Heart left ventricle (tissue), 16 donors: ENCODE results near the gene LDHA. TPM values are rescaled to one million over a fixed set of nuclear protein-coding genes. Genes with fewer than 3 reads are reported as not detected.

ENCODE experiments used
- ATAC-seq, 4 donors: fragments of 200-7000 bp; cut with Tn5 transposase; one replicate each; pipeline ENCODE4 v1.9.1; 2020 to 2022; ENCODE audit warnings: moderate library complexity in 4 of 4, mild to moderate bottlenecking in 3 of 4, moderate number of reproducible peaks in 1 of 4
- DNase-seq, 5 donors: peaks; one replicate each; pipeline ENCODE4 v3.0.0-alpha.2; 2020
- H3K27ac ChIP-seq, 12 donors: fragments of 200-600 bp; sonication (generic) in 4 of 12; one replicate each; pipeline versions ENCODE4 v1.5.0 to v1.8.0; 2016 to 2022; ENCODE audit warnings: mild to moderate bottlenecking in 2 of 12
- H3K27me3 ChIP-seq, 9 donors: fragments of 200-600 bp; sonication (generic) in 2 of 9; one replicate each; pipeline versions ENCODE4 v1.5.1 to v1.8.0; 2016 to 2022; ENCODE audit warnings: mild to moderate bottlenecking in 3 of 9
- H3K36me3 ChIP-seq, 9 donors: fragments of 200-600 bp; sonication (generic) in 2 of 9; one replicate each; pipeline versions ENCODE4 v1.5.0 to v1.8.0; 2018 to 2022; ENCODE audit warnings: mild to moderate bottlenecking in 2 of 9
- H3K4me1 ChIP-seq, 12 donors: fragments of 200-600 bp; sonication (generic) in 4 of 12; one replicate each; pipeline versions ENCODE4 v1.5.0 to v1.8.0; 2016 to 2022; ENCODE audit warnings: mild to moderate bottlenecking in 3 of 12
- H3K4me3 ChIP-seq, 12 donors: fragments of 200-600 bp; sonication (generic) in 4 of 12; one replicate each; pipeline versions ENCODE4 v1.5.0 to v1.8.0; 2017 to 2022; ENCODE audit warnings: mild to moderate bottlenecking in 9 of 12, moderate library complexity in 4 of 12
- H3K9me3 ChIP-seq, 12 donors: fragments of 200-600 bp; sonication (generic) in 4 of 12; one replicate each; pipeline versions ENCODE4 v1.5.0 to v1.8.0; 2016 to 2022; ENCODE audit warnings: mild to moderate bottlenecking in 1 of 12
- POLR2A ChIP-seq, 2 donors: fragments of 450-650 bp; IDR thresholded peaks; one replicate each; pipeline ENCODE4 v1.6.1; 2017; ENCODE audit warnings: antibody characterized with exemption in 2 of 2, mild to moderate bottlenecking in 2 of 2, moderate library complexity in 2 of 2
- WGBS, 4 donors: extraction: QIAGEN DNeasy Blood & Tissue Kit in 2 of 4; methylation state at CpG; one replicate each; pipeline versions ENCODE4 v1.1.5 to v1.1.7; 2013 to 2018; 5-methylcytosine and 5-hydroxymethylcytosine counted together
- intact Hi-C, 10 donors: fragments of 100-400 bp; cut with DNase I; formaldehyde crosslinking; loops; one replicate each; pipeline versions ENCODE4 v1.11.1 to v1.14.2; 2022
- microRNA-seq, 4 donors: library from miRNA; unstranded; fragments of <30 nt; microRNA quantifications; one replicate each; pipeline versions ENCODE4 to v1.2.0, GENCODE V29; 2017 to 2020
- polyA plus RNA-seq, 2 donors: library from polyadenylated mRNA; stranded (reverse); fragments of 200-250 nt; gene quantifications; one replicate each; pipeline ENCODE4 v1.2.3, GENCODE V29; 2013
- total RNA-seq, 9 donors: library from RNA; depleted of rRNA in 2 of 9; stranded (reverse); fragments of >200 nt in 2 of 9; fragmentation: NEBNext Ultra II Directional in 3 of 9; extraction: Animal tissue kit (Norgen Biotek cat#: 25700) in 3 of 9; gene quantifications; one replicate each; pipeline versions ENCODE4 v1.1.0 to v1.2.4, GENCODE V29; 2016 to 2023
- TF ChIP-seq, protein P1 (sequence below), 12 donors: fragments of 200-600 bp; sonication (generic) in 4 of 12; IDR thresholded peaks; one replicate each; pipeline versions ENCODE4 v1.5.0 to v1.8.0; 2018 to 2022; ENCODE audit warnings: antibody characterized with exemption in 12 of 12, mild to moderate bottlenecking in 5 of 12
- donor health status: ischemic (EF 13 %, LVEDD 7.1; RV severe dilation, severe dysfunction).
- donor health status: healthy with polysubstance abuse.
- donor health status: DM: no; HTN: yes; CAD: no.
- donor health status: DM: no; HTN: no; CAD: no.
- donor health status: ischemic (EF 25% LVEDD 6.9; RV normal size, moderate dysfunction).
- donor health status: ischemic (EF 25% LVEDD 5.7; RV mildly dilated, moderate dysfunction).
- donor health status: healthy.
- donor health status: DM: yes; HTN: yes; CAD: no.
- donor health status: ischemic (EF 35%, LVEDD 5.7; RV mildly dilated, moderate dysfunction).
- donor health status: nonischemic (EF 11% LVEDD 7.7; RV severe dilation, severe dysfunction).
- donor health status: DM: yes; HTN: yes; CAD: no.
- donor health status: PGD.
- donor health status: ischemic (EF 29% LVEDD 5.4; RV normal size, mild dysfunction).
- donor health status: nonischemic (EF 23%, LVEDD 6.1; RV moderate dilation, normal function).

LDHA gene
- total and polyA plus RNA-seq, 11 donors = 191 to 961 (median 322) TPM

GRCh38 chr11:18452927-18453326 lies 58.6 kb downstream of the LDHA start:
- intact Hi-C loops = no loop called here
- Histone ChIP-seq H3K36me3 (no peaks in the 10 kb centered on the region), H3K9me3 (no peaks in the 10 kb centered on the region), H3K27ac (no peak overlapping the region), H3K27me3 (peaks cover 0 to 12% (median 0%) of the 10 kb centered on the region in 9 donors), H3K4me3 (no peak overlapping the region), H3K4me1 (no peaks in the 10 kb centered on the region)
- no peak for TF ChIP-seq POLR2A (IDR thresholded peaks at IDR 0.05)
- TF ChIP-seq, protein P1, sequence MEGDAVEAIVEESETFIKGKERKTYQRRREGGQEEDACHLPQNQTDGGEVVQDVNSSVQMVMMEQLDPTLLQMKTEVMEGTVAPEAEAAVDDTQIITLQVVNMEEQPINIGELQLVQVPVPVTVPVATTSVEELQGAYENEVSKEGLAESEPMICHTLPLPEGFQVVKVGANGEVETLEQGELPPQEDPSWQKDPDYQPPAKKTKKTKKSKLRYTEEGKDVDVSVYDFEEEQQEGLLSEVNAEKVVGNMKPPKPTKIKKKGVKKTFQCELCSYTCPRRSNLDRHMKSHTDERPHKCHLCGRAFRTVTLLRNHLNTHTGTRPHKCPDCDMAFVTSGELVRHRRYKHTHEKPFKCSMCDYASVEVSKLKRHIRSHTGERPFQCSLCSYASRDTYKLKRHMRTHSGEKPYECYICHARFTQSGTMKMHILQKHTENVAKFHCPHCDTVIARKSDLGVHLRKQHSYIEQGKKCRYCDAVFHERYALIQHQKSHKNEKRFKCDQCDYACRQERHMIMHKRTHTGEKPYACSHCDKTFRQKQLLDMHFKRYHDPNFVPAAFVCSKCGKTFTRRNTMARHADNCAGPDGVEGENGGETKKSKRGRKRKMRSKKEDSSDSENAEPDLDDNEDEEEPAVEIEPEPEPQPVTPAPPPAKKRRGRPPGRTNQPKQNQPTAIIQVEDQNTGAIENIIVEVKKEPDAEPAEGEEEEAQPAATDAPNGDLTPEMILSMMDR (IDR thresholded peaks at IDR 0.05) = no peak
- WGBS, 4 donors = 72 to 94% (median 80%) methylated on average over 2 of the region's 2 CpGs
- DNase-seq (no peak), ATAC-seq (no peak)

GRCh38 chr11:18455686-18456372 lies 61.5 kb downstream of the LDHA start, which contains the start of gene LDHAL6A:
Gene LDHAL6A (plus strand): TSS chr11:18455856. CDS start chr11:18456681, 825 bp downstream.
- 36 to 77% (median 53%) methylated on average over 30 to 47 of the region's 47 CpGs for WGBS, 4 donors
- ATAC-seq = no peak
- no peaks in the 10 kb centered on the region for H3K4me1 ChIP-seq
- H3K36me3 ChIP-seq = no peaks in the 10 kb centered on the region
- no peak for TF ChIP-seq POLR2A (IDR thresholded peaks at IDR 0.05)
- TF ChIP-seq, protein P1 (IDR thresholded peaks at IDR 0.05) = no peak
- no peak within 1 kb of the TSS for H3K4me3 ChIP-seq
- peak in 1 of 5 donors; percentile 60 for DNase-seq
- H3K27ac ChIP-seq = no peak within 1 kb of the TSS
- H3K9me3 ChIP-seq = no peaks in the 10 kb centered on the region
- peaks cover 0 to 12% (median 0%) of the 10 kb centered on the region in 9 donors for H3K27me3 ChIP-seq
- intact Hi-C loops = no loop called here

DNA sequence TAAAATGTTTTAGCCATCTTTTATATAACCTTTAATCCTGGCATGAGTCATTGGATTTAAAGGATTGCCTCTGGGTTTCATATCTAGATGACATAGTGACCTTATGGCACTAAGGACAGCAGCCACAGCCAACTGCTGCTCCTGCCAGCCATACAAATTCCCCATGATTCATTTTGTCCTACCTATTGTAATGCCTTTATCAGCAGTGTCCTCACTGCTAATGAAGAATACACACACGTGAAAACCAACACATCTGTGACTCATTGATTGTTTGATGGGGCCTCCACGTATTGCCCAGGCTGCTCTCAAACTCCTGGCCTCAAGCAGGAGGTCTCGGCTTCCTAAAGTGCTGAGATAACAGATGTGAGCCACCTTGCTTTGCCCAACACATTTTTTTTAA lies 63.1 kb downstream of the LDHA start:
- TF ChIP-seq, protein P1 (IDR thresholded peaks at IDR 0.05) = no peak
- no peak for TF ChIP-seq POLR2A (IDR thresholded peaks at IDR 0.05)
- Histone ChIP-seq H3K27ac (no peak overlapping the region), H3K27me3 (peaks cover 0 to 12% (median 0%) of the 10 kb centered on the region in 9 donors), H3K36me3 (no peaks in the 10 kb centered on the region), H3K4me1 (no peaks in the 10 kb centered on the region), H3K4me3 (no peak overlapping the region), H3K9me3 (no peaks in the 10 kb centered on the region)
- DNase-seq (no peak), ATAC-seq (peak in 2 of 4 donors; percentile 29 to 39)
- WGBS, 4 donors = 22 to 50% (median 41%) methylated on average over 3 of the region's 3 CpGs
- intact Hi-C loops = no loop called here

Small RNAs within 50 kb of the gene (microRNA-seq; reads per million reads assigned to microRNA genes)
- gene MIR3159 = 0 to 1.0 (median 0.43) reads per million in 4 donors

Other genes starting within 250 kb of the LDHA start
- not detected for gene MRGPRX4, start 221.7 kb upstream of the LDHA start, total RNA-seq
- not detected for gene MRGPRX4, start 221.7 kb upstream of the LDHA start, polyA plus RNA-seq
- gene SAA4, start 157.8 kb upstream of the LDHA start, total RNA-seq = not detected
- not detected for gene SAA4, start 157.8 kb upstream of the LDHA start, polyA plus RNA-seq
- 1 to 10 TPM in 3 of 9 donors, under 1 TPM in 1, not detected in 5; 0.56 to 2.2 (median 1.3) TPM for gene SAA2, start 145.9 kb upstream of the LDHA start, total RNA-seq
- 1 to 10 TPM in 1 of 2 donors, not detected in 1; 1.9 TPM for gene SAA2, start 145.9 kb upstream of the LDHA start, polyA plus RNA-seq
- 1 to 10 TPM in 4 of 9 donors, not detected in 5; 1.4 to 8.6 (median 2.3) TPM for gene SAA1, start 128.3 kb upstream of the LDHA start, total RNA-seq
- 1 to 10 TPM; 6.0 to 7.2 TPM for gene SAA1, start 128.3 kb upstream of the LDHA start, polyA plus RNA-seq
- gene HPS5, start 72.4 kb upstream of the LDHA start, total RNA-seq = 10 to 100 TPM in 7 of 9 donors, 1 to 10 TPM in 2; 6.4 to 19.3 (median 12.5) TPM
- gene HPS5, start 72.4 kb upstream of the LDHA start, polyA plus RNA-seq = 1 to 10 TPM; 6.1 to 9.8 TPM
- gene GTF2H1, start 72.0 kb upstream of the LDHA start, total RNA-seq = 10 to 100 TPM; 19.8 to 37.2 (median 25.4) TPM
- 10 to 100 TPM; 11.1 to 31.2 TPM for gene GTF2H1, start 72.0 kb upstream of the LDHA start, polyA plus RNA-seq
- 1 to 10 TPM in 2 of 9 donors, not detected in 7; 1.6 to 1.9 TPM for gene LDHC, start 17.8 kb downstream of the LDHA start, total RNA-seq
- 1 to 10 TPM in 1 of 2 donors, not detected in 1; 1.5 TPM for gene LDHC, start 17.8 kb downstream of the LDHA start, polyA plus RNA-seq
- gene LDHAL6A, start 61.3 kb downstream of the LDHA start, total RNA-seq = not detected
- not detected for gene LDHAL6A, start 61.3 kb downstream of the LDHA start, polyA plus RNA-seq
- gene TSG101, start 132.4 kb downstream of the LDHA start, total RNA-seq = 100 to 1,000 TPM in 2 of 9 donors, 10 to 100 TPM in 7; 58.6 to 156 (median 69.1) TPM
- 10 to 100 TPM; 33.1 to 95.0 TPM for gene TSG101, start 132.4 kb downstream of the LDHA start, polyA plus RNA-seq
- gene UEVLD, start 194.2 kb downstream of the LDHA start, total RNA-seq = 10 to 100 TPM; 16.9 to 37.8 (median 23.1) TPM
- 10 to 100 TPM in 1 of 2 donors, 1 to 10 TPM in 1; 4.3 to 15.4 TPM for gene UEVLD, start 194.2 kb downstream of the LDHA start, polyA plus RNA-seq
- 10 to 100 TPM in 1 of 9 donors, 1 to 10 TPM in 8; 3.1 to 10.6 (median 7.8) TPM for gene MISFA, start 205.2 kb downstream of the LDHA start, total RNA-seq
- 10 to 100 TPM in 1 of 2 donors, under 1 TPM in 1; 0.93 to 11.1 TPM for gene MISFA, start 205.2 kb downstream of the LDHA start, polyA plus RNA-seq
- 10 to 100 TPM in 6 of 9 donors, 1 to 10 TPM in 3; 8.2 to 13.3 (median 11.4) TPM for gene SPTY2D1, start 239.8 kb downstream of the LDHA start, total RNA-seq
- 1 to 10 TPM; 1.7 to 9.1 TPM for gene SPTY2D1, start 239.8 kb downstream of the LDHA start, polyA plus RNA-seq